Measurements from ENCODE around the gene PSMB4.

- TF ChIP-seq CTCF (IDR thresholded peaks at IDR 0.05; ENCODE audit: low read length), result no peak
- TF ChIP-seq EZH2 (optimal IDR thresholded peaks at IDR 0.05; ENCODE audit: low read depth, low read length), result no peak
These were observed 2.5 kb downstream of the PSMB4 start for GRCh38 chr1:151401860-151402259.
